Globus pallidus (tissue), 1 donor: ENCODE data around the gene HRK.

Experiments
- DNase-seq: peaks from one replicate; pipeline ENCODE4 v3.0.0-alpha.2; 2015; ENCODE audit warnings: low spot score

HRK gene

DNA sequence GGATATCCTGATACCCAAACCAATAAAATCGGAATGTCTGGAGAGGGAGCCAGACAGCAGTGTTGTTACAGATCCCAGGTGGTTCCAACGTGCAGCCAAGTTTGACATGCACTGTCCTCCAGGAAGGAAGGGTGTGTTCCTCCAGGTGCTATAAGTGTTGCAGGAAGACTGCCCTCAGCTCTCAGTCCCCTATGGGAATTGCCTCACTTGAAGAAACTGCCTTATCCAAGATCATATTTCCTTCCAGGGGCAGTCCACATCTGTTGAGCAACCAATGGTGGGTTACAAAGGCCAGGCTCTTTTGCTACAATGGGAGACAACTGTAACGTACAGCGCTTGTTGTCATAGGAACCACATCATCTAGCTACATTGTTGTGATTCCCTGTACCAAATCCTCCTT is 16.2 kb upstream of the HRK start:
- no peak for DNase-seq

DNA sequence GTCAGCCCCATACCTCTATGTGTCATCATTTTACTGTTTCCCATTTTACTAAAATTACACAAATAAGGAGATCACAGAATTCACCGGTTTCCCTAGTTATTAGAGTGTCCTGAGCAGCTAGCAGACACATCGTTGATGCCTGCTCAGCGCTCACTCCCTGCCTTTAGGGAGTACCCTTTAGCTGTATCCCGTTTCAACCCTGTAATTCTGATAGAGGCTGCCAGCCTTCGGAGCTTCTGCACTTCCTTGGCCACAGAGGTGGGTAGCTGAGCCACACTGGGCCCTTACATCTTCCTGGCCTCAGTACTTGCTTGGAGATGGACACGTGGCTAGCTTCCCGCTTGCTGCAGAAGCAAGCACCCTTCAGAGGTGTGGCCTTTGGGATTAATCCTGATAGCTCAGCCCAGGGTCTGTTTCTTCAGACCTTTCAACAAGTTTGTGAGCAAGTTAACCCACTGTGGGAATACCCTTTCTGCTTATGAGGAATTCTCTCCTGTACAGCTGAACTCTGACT is 15.2 kb upstream of the HRK start:
- DNase-seq, result no peak

DNA sequence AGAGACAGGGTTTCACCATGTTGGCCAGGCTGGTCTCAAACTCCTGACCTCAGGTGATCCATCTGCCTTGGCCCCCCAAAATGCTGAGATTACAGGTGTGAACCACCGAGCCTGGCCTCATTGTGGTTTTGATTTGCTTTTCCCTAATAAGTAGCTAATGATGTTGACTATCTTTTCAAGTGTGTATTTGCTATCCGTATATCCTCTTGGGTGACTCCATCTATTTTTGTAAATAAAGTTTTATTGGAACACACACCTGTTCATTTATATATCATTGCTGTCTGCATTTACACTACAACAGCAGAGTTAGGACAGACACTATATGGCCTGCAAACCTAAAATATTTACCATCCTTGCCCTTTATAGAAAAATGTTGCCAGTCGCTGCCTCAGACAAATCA is 13.7 kb upstream of the HRK start:
- DNase-seq, result no peak

DNA sequence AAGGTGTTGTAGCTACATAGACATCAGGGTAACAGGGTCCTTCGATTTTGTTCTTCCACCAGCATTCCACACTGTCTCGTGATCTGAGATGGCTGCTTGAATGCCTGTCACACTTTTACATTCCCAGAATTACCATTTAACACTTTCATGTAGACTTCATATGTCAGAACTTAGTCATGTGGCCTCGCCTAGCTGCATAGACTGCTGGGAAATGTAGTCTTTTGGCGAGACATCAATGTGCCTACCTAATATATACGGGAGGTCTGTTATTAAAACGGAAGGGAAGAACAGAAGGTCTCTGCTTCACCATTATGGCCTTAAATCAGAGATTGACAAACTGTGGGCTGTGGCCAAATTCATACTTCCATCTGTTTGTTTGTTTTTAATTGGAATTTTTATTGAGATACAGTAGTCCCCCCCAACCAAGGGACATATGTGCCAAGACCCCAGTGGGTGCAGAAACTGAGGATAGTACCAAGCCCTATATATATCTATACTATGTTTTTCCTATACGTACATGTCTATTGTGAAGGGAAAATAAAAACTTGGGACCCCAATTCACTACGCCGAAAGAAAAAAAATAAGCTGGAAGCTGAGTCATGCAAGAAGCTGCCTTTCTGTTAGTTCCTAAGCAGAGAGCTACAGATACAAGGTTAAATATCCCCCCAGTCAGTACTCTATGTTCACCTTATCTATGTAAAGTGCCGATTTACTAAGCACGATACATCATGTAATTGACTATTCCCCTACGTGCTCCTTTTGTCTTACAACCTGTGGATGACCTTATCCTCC is 11.3 kb upstream of the HRK start:
- no peak for DNase-seq

DNA sequence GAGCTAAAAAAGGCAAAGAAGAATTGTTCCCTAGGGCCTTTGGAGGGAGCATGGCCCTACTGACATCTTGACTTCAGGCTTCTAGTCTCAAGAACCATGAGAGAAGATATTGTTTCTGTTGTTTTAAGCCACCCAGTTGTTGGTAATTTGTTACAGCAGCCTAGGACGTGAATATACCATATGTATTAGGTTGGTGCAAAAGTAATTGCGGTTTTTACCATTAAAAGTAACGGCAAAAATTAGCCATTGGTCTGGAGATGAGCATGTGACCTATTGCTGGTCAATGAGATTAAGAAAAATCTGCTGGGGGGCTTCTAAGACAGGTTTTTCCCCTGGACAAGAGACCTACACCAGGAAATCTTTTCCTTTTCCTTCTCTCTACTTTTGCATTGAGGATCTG is 9.8 kb upstream of the HRK start:
- no peak for DNase-seq

DNA sequence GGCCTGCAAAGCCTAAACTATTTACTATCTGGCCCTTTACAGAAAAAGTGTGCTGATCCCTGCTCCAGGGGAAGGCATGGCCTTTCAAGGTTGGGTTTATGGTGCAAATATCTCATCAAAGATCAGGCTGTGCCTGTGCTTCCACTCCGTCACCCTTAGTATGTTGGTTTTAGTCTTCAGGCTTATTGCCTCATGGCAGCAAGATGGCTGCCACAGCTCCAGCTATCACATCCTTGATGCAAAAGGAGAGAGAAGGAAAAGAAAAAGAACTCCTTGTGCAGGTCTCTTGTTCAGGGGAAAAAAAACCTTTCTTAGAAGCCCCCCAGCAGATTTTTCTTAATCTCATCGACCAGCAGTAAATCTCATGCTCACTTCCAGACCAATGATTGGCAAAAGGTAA is 9.1 kb upstream of the HRK start:
- no peak for DNase-seq

DNA sequence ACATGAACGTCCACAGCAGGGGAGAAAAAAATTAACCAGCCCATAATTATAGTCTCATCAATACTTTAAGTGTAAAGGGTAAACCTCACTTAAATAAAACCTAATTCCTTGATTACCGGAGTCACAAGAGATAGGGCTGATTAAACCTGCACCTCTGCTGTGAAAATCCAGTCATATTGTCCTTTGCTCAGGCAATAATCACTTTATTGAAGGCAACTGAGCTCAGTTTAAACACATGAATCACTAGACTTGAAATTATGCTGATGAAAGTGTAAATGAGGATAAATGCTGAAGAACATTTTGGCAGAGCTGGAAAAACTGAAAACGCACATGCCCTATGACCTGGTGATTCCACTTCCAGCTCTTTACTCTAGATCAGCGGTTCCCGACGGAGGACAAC is 6.7 kb upstream of the HRK start:
- no peak for DNase-seq

DNA sequence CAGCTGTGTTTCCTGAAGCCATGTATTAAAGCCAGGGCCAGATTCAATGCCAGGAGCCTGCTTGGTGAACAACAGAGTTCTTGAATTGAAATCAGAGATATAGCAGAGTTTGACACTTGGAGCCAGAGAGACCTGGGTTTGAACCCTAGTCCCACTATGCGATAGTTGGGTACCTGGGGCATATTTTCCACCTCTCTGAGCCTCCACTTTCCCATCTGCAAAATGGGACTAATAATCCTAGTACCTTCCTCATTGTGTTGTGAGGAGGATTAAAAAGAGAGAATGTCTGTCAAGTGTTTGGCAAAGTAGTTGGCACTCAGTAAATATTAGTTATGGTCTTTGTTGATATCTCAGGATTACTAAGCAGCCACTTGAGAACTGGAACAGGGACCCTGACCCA is 6.0 kb upstream of the HRK start:
- DNase-seq, result no peak

DNA sequence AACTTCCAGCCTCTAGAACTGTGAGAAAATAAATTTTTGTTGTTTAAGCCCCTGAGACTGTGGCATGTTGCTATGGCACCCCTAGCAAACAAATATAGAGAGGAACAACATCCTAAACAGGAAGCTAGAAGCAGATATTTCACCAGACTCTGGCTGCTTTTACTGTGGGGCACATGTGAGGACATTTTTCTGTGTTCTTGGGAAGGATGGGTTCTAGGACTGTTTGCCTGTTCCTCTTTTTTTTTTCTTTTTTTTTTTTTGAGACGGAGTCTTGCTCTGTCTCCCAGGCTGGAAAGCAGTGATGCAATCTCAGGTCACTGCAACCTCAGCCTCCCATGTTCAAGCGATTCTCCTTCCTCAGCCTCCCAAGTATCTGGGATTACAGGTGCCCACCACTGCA is 4.2 kb upstream of the HRK start:
- no peak for DNase-seq

DNA sequence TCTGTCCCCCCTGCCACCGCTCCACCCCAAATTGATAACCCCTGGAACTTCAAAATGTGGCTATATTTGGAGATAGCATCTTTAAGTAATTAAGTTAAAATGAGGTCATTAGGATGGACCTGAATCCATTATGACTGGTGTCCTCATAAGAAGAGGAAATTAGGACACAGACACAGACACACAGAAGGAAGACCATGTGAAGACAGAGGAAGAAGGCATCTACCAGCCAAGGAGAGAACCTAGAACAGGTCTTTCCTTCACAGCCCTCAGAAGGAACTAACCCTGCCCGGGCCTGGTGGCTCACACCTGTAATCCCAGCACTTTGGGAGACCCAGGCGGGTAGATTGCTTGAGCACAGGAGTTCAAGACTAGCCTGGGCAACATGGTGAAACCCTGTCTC is 3.6 kb upstream of the HRK start:
- no peak for DNase-seq

DNA sequence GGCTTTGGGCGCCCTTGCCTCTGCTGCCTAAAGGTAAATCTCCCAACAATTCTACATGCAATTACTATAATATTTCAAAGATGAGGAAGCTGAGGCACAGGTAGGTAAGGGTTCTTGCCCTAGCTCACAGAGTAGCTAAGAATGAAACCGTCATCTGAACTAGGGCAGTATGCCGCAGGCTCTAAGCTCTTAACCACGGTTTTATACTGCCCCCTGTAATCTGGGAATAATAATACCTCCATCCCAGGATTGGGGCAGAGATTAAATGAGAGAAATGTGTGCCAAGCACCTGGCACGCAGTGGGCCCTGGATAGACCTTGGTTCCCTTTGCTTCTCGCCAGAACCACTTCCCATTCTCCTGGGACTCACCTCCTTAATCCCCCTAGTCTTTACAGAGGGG is 1.5 kb upstream of the HRK start:
- DNase-seq, result no peak

DNA sequence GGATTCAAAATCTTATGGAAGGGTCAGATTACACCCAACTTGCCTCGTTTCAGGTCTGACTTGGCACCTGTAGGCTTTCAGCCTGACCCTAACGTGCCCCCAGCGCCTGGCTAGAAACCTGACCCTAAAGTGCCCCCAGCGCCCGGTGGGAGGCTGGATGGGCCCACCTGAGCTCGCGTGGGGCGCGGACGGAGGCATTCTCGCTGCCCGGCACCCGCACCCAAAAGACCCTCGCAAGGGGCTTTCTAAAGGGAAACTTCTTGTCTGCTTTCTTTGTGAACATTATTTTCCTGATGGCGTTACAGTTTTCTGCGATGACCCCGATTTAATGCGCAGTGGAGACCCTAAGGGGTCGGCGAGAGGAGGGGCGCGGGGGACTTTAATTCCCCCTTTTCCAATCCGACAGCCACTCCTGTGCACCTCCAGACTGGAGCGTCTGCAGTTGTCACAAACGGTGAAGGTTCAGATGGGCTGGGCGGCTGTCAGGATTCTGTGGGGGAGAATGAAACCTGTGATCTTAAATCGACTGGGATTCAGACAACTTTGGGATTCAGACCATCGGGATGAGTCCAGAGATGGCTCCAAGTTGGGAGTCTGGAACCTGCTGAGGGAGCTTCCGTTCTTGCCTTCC is 751 bp upstream of the HRK start:
- no peak for DNase-seq

DNA sequence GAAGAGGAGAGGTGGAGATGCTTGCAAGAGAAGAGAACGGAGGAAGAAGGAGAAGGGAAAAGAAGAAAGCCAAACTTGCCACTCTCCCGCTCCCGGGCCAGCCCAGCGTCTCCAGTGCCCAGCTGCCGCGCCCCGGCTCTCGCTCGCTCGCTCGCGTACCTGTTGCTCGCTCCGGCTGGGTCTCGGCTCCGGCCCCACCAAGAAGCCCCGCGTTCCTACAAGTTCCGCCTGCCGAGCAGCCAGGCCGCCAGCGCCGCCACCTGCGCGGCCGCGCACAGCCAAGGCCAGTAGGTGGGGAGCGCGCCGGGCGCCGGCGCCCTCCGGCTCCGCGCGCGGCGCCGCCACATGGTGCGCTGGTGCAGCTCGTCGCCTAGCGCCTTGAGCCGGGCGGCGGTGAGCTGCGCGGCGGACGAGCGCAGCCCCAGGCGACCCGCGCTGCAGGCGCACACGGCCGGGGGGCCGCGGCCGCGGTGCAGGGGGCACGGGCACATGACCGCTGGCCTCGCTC is 370 bp downstream of the HRK start:
- no peak for DNase-seq

DNA sequence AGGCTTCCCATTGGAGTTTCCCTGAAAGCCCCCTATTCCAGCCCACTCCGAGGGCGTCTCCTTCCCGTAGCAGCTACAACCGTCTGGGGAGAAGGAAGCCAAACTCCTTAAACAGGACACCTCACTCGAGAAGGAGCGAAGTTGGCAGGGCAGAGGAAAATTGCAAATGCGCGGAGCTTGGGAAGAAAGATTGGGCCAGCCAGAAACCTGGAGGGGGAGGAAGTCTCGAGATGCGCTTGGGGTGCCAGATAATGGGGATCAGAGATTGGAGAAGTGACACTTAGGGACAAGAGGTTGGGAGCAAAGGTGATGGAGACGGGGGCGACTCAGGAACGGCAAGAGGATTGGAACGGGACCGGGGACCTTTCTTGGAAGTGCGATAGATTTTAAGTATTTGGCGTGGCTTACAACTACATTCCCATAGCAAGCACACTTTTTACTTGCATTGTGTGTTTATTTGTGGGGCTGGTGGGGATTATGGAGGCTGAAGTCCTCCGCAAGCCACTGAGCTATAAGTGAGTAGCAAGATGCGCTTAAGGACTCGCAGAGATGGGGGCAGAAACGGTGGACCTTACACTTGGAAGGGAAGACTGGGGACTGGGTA is 926 bp downstream of the HRK start:
- DNase-seq, result no peak

DNA sequence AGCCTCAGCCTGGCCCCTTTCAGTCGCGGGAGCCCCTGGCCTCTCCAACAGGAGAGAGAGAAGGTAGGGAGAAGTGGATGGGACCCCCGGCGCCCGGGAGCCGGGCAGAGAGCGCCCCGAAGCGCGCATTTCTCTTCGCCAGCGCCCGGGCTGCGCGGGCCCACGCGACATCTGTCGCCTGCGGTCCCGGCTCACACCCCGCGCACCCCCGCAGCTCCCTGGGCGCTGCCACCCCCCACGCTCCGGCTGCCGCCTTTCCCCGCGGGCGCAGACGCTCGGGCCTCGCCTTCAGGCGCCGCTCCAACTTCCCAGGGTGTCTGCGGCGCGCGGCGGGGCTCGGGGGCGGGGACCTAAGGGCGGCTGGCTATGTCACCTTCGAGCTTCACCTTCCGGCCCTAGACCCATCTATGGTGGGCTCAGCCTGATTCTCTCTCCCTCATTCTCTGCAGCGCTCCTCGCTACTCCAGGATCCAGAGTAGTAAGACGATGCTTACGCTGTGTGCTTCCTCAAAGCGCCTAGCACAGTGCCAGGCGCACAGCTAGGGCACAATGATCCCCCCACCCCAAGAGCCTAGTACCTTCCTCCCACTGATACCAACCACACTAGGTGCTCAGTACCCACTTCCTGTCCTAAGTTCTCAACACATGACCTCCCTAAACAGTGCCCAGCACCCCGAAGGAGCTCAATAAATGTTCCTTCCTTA is 1.6 kb downstream of the HRK start:
- DNase-seq, result no peak

DNA sequence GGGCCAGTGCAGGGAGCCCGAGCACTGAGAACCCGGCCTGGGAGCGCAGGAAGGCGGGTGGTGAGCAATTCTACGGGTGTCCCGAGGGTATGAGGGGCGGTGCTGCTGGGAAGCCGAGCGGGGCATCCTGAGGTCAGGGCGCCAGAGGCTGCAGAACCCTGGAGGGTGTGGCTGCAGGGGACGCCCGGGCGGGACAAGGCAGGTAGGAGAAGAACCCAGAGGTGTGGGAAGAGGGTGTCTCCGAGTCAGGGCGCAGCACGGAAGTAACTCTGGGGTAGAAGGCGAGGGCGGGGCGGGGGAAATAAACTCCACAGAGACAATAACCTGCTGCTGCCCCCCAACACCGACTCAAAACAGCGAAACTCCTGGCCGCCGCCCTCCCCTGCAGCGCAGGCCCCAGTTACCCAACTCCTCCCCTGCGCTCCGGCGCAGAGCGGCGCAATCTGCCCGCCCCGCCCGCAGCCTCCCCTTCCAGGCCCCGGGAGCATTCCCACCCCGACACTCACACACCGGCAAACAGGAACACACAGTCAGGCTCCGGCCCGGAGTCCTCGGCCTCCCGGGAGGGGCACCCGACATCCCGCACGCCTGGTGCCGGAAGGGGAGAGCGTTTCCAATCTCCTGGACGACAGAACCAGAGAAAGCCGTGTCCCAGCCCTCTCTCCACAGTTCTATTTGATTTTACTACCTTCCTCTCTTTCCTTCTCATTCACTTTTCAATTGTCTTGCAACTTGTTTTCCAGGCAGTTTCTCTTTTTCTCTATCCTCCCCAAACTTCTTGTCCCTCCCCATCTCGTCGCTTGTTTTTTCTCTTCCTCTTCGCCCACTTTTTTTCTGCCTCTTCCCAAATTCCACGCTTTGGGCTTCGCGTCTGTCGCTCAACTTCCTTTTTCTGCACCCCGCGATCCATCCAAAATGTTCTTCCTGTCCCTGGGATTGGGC is 2.4 kb downstream of the HRK start:
- no peak for DNase-seq

DNA sequence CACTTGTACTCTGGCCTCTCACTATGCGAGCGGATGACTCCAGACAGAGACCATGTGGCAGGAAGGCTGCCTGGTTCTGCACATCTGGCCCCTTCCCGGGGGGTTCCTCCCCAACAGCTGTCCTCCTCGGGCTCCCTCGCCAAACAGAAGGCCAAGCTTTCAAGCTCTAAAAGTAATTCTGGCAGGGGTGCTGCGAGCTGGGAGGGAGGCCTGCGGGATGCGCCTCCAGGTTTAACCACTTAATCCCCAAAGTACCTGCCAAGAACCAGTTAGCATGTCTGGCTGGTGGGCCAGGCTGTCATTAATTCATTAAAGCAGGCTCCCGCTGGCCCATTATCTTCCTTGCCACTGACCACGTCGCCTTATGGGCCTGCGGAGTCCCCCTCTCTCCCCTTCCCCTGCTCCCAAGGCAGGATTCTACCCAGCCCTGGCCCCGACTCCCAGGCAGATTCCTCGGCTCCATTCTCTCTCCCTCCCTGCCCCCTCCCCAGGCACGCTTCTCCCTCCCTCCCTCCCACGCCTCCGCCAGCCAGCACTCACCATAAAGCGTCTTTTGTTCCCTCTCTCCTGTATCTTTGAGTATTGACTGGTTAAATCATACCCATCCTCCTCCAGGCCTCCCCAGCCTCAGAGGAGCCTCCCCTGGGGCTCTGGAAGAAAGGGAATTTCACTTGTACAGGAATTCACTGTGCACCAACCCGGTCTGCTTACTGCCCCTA is 4.9 kb downstream of the HRK start:
- no peak for DNase-seq

DNA sequence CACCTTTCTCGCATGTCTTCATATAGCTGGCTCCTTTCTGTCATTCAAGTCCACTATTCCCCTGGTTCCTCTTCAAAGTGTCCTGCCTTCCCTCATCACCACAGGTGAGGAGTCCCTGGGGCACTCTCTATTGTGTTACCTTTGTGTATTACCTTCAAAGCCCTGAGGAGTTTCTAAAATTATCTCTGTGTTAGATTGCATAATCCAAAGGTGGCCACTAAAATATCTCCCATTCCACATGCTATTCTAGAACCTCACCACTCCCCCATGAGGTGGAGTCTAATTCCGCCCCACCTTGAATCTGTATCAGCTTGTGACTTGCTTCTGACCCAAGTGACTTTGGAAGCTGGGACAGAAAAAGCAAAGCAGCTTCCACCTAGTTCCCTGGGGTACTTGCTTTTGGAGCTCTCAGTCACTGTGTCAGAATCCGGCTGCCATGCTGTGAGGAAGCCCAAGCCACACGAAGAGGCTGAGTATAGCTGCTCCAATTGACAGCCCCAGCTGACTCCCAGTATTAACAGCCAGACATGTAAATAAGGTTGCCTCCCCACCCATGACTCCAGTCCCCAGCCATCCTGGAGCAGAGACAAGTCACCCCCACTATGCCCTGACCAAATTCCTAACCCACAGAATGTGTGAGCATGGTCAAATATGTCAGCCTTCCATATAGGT is 6.8 kb downstream of the HRK start:
- no peak for DNase-seq

DNA sequence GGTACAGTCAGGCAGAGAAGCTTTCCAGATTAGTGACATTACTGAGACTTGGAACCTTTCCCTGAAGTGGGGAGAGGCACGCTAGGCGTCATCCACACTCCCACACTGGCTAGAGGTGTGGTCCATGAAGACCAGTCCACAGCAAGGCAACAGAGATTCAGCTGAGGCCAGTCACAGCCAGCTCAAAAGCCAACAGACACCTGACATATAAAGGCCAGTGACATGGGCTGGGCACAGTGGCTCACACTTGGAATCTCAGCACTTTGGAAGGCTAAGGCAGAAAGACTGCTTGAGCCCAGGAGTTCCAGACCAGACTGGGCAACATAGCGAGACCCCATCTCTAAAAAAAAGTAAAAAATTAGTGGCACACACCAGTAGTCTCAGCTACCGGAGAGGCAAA is 10.9 kb downstream of the HRK start:
- no peak for DNase-seq

DNA sequence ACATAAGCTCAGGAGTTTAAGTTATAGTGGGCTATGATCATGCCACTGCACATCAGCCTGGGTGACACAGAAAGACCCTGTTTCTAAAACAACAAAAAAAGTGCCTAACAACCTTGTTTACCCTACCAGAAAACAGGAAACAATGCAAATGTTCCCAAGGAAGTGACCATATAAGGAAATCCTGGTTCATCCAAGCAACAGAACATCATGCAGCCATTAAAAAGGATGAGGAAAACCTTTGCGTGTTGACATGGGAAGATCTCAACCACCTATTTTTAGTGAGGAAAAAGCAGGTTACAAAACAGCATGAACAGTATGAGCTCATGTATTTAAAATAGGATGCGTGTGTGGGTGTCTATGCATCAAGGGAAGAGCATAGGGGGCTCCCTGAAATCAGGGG is 13.7 kb downstream of the HRK start:
- no peak for DNase-seq
